GM20000 (cell line): ENCODE data around the gene TUBGCP6.
A peak's percentile ranks its signal among the peaks of the same experiment; 100 is the strongest.

Experiments used
- DNase-seq: peaks from one replicate; pipeline ENCODE4 v3.0.0; 2012; ENCODE audit warnings: low spot score
- TF ChIP-seq, protein P1 (sequence below): IDR thresholded peaks from 2 replicates; pipeline ENCODE4 v1.5.1; 2012; ENCODE audit warnings: mild to moderate bottlenecking, control low read depth; ENCODE audit errors: extremely low read depth, missing control alignments

The TUBGCP6 gene

DNA sequence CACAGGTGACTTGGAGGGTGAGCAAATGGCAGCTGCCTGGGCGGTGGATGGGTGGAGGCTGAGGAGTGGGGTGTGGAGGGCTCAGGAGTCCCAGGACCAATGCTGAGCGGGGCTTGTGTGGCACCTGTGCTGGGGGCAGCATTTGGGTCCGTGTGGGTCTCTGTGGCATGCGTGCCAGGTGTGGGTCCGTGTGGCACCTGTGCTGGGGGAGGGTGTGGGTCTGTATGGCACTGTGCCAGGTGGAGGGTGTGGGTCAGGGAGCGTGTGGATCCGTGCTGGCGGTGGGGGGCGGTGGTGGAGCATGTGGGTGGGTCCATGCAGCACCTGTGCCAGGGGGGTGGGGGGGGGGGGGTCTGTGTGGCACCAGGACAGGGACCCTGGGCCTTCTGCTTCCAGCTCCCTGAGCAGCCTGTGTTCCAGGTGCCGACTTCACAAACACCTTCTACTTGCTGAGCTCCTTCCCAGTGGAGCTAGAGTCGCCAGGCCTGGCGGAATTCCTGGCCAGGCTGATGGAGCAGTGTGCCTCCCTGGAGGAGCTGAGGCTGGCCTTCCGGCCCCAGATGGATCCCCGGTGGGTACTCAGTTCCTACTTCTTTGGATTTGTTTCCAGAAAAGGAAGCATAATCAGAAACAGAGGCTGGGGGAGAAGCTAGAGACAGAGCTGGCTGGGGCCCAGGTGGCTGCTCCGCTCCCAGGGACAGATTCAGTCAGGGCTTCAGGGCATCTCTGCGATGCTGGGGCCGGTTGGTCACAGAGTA is 29.3 kb downstream of the TUBGCP6 start:
- DNase-seq, result no peak
- TF ChIP-seq, protein P1, sequence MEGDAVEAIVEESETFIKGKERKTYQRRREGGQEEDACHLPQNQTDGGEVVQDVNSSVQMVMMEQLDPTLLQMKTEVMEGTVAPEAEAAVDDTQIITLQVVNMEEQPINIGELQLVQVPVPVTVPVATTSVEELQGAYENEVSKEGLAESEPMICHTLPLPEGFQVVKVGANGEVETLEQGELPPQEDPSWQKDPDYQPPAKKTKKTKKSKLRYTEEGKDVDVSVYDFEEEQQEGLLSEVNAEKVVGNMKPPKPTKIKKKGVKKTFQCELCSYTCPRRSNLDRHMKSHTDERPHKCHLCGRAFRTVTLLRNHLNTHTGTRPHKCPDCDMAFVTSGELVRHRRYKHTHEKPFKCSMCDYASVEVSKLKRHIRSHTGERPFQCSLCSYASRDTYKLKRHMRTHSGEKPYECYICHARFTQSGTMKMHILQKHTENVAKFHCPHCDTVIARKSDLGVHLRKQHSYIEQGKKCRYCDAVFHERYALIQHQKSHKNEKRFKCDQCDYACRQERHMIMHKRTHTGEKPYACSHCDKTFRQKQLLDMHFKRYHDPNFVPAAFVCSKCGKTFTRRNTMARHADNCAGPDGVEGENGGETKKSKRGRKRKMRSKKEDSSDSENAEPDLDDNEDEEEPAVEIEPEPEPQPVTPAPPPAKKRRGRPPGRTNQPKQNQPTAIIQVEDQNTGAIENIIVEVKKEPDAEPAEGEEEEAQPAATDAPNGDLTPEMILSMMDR, result no peak

DNA sequence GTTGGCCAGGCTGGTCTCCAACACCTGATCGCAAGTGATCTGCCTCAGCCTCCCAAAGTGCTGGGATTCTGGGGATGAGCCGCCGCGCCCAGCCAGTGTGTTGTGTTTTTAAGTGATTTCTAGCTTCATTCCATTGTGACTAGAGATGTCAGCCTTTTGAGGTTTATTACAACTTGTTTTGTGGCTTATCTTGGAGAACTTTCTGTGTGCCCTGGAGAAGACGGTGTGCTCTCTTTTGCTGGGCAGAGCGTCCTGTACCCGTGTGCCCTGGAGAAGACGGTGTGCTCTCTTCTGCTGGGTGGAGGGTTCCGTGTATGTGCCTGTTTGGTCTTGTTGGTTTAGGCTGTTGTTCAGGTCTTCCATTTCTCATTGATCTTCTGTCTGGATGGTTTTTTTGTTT is 31.6 kb downstream of the TUBGCP6 start:
- DNase-seq, result no peak
- TF ChIP-seq, protein P1, result no peak

GRCh38 chr22:50211147-50211546 is 33.7 kb downstream of the TUBGCP6 start:
- no peak for DNase-seq
- TF ChIP-seq, protein P1, result no peak

- TF ChIP-seq, protein P1, result no peak
- no peak for DNase-seq
Observed at GRCh38 chr22:50210378-50211139, 34.3 kb downstream of the TUBGCP6 start.

- peak; percentile 89 for DNase-seq
- TF ChIP-seq, protein P1, result peak; percentile 74
Observed at GRCh38 chr22:50209893-50210292, 34.9 kb downstream of the TUBGCP6 start.

DNA sequence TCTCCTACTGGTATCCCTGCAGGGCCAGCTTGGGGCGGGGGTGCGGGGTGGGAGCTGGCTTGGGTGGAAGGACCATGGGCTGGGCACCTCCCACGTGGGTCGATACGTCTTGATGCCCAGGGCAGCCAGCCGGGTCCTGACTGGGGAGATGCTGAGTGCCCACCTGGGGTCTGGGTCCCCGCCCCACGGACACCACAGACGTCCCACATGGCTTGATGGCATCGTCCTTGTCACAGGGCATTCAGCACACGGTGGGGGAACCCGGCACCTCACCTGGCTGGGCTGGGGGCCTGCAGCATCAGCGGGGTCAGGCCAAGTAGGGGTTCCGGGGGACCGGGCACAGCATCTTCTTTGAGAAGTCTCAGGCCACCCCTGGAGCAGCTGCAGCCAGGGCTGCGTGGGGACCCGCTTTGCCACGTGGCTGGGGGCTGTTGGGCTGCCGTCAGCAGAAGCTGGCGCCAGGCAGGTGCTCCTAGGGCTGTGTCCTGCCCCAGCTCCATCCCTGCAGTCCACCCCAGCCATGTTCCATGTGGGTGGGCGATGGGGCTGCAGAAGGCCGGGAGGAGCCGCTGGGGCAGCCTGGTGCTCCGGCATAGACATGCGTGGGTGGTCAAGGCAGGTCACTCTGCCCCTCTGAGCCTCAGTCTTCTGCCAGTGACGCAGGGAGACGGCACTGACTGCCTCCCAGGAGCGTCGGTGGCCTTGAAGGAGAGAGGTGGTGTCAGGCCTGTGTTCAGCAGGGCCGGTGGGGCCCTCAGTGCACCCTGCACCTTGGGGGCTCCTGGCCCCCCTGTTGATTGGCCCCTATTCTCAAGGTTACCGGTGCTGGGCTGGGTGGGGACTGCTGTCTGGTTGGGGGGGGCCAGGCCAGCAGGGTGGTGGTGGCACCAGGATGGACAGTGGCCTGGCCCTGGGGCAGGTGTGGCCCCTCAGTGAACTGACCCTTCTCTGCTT is 35.6 kb downstream of the TUBGCP6 start:
- TF ChIP-seq, protein P1, result no peak
- no peak for DNase-seq

GRCh38 chr22:50208430-50208938 is 36.3 kb downstream of the TUBGCP6 start:
- DNase-seq, result no peak
- TF ChIP-seq, protein P1, result no peak
